PFSK-1 (cell line): ENCODE data around the gene COL18A1.

Experiments
- FOXP2 ChIP-seq: optimal IDR thresholded peaks from 2 replicates; pipeline ENCODE3; 2011; ENCODE audit warnings: borderline replicate concordance, control low read depth, inconsistent platforms; ENCODE audit not compliant: insufficient read depth; ENCODE audit errors: extremely low read length, extremely low read depth
- POLR2AphosphoS5 ChIP-seq: IDR thresholded peaks from 2 replicates; pipeline ENCODE4 v1.6.1; 2012; ENCODE audit warnings: low read depth, mild to moderate bottlenecking, control low read depth, low read length, moderate library complexity
- SIN3A ChIP-seq: IDR thresholded peaks from 2 replicates; pipeline ENCODE4 v1.6.1; 2012; ENCODE audit warnings: mild to moderate bottlenecking, low read length, moderate library complexity, borderline replicate concordance; ENCODE audit not compliant: insufficient read depth
- TAF1 ChIP-seq: IDR thresholded peaks from 2 replicates; pipeline ENCODE4 v1.6.1; 2012; ENCODE audit warnings: low read length, control low read depth, borderline replicate concordance; ENCODE audit not compliant: insufficient read depth
- TF ChIP-seq, protein P1 (sequence below), 2 experiments: IDR thresholded peaks; 2 replicates each; pipeline versions ENCODE4 v1.6.1 to v1.8.0; 2011 to 2012; ENCODE audit warnings: low read depth in 2 of 2, low read length in 2 of 2, control low read depth in 1 of 2, inconsistent platforms in 1 of 2, mild to moderate bottlenecking in 1 of 2, moderate library complexity in 1 of 2; ENCODE audit not compliant: insufficient read depth in 1 of 2

DNA sequence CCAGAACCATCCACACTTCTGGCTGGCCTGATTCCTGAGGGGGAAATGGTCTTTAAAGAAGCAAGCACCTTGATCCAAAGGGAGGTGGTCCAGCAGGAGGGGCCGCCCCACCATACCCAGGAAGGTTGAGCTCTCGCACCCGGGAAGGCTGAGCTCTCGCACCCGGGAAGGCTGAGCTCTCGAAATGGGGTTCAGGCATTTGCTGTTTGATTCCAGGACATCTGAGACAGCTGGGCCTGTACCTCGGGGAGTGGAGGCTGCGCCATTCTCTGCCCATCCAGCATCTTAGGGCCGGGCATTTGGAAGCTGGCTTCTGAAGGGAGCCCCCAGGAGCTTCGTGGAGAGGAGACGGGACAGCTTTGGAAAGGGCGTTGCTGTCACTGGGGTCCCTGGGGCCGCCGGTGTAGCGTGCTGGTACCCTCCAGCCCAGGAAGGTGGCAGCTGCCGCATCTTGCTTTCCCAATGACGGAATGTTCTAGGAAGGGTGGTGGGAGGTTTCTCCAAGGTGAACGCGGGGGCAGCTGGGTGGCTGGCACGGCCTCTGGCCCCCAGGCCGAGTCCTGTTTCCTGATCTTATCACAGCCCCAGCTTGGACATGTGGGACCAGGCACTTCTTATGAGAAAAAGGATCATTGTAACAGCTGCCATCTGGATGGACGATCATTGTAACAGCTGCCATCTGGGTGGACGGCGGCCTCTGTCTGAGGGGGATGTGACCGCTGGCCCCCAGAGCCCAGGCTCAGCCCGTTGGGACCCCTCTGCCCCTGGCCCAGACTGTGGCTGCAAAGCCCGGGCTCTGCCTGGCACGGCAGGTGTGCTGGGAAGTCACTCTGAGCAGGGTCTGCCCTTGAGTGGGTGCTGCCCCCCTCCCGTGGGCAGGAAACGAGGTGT, 61.6 kb downstream of the COL18A1 start:
- TF ChIP-seq, protein P1, sequence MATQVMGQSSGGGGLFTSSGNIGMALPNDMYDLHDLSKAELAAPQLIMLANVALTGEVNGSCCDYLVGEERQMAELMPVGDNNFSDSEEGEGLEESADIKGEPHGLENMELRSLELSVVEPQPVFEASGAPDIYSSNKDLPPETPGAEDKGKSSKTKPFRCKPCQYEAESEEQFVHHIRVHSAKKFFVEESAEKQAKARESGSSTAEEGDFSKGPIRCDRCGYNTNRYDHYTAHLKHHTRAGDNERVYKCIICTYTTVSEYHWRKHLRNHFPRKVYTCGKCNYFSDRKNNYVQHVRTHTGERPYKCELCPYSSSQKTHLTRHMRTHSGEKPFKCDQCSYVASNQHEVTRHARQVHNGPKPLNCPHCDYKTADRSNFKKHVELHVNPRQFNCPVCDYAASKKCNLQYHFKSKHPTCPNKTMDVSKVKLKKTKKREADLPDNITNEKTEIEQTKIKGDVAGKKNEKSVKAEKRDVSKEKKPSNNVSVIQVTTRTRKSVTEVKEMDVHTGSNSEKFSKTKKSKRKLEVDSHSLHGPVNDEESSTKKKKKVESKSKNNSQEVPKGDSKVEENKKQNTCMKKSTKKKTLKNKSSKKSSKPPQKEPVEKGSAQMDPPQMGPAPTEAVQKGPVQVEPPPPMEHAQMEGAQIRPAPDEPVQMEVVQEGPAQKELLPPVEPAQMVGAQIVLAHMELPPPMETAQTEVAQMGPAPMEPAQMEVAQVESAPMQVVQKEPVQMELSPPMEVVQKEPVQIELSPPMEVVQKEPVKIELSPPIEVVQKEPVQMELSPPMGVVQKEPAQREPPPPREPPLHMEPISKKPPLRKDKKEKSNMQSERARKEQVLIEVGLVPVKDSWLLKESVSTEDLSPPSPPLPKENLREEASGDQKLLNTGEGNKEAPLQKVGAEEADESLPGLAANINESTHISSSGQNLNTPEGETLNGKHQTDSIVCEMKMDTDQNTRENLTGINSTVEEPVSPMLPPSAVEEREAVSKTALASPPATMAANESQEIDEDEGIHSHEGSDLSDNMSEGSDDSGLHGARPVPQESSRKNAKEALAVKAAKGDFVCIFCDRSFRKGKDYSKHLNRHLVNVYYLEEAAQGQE (IDR thresholded peaks at IDR 0.05; ENCODE audit: insufficient read depth in 1 of 2, low read depth in 2 of 2, low read length in 2 of 2) = no peak
- TF ChIP-seq POLR2AphosphoS5 = no peak
- TF ChIP-seq FOXP2 = no peak
- no peak for TF ChIP-seq TAF1
- TF ChIP-seq SIN3A = no peak
